ENCODE measurements around the gene AVEN. TPM values are rescaled to one million over a fixed set of nuclear protein-coding genes. Genes with fewer than 3 reads are reported as not detected.

AVEN gene
- total and polyA plus RNA-seq, 2 of the 8 experiments (the other 6 are each of a cell fraction or from before 2014, with no cell fraction given): 5.5 to 17.0 TPM

DNA sequence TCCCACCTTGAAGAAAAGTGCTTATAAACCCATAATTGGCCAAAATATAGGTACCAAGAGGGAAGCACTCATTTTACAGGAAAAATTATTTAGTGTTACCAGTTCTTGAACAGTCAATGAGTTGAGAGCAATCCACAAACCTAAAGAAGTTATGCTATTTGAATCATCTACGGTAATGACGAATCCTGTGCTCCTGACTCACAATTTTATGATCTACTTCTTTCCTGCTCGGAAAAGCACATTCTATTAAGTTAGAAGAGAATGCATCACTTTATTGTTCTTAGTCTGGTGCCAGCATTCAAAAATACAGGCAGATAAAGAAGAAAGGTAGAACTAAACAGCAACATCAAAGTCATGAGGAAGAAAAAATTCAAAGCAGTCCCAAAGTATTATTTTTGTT, 37.5 kb downstream of the AVEN start:
- H2BK20ac ChIP-seq (ENCODE audit: low read length): no peak overlapping the region
- no peak overlapping the region for H2BK12ac ChIP-seq (ENCODE audit: low read depth, low read length)
- no peak overlapping the region for H3K56ac ChIP-seq (replicated peaks; ENCODE audit: insufficient read length, low read depth, low read length)
- no peaks in the 10 kb centered on the region for H3K27me3 ChIP-seq (replicated peaks in 1 of 4; ENCODE audit: control insufficient read depth in 3 of 4, extremely low read depth in 1 of 4, insufficient read depth in 3 of 4, low read length in 3 of 4)
- no peak overlapping the region for H3K4me2 ChIP-seq (ENCODE audit: insufficient read depth in 1 of 2, low read depth in 2 of 2, low read length in 2 of 2)
- no peak overlapping the region for H2AK5ac ChIP-seq (ENCODE audit: low read depth, low read length)
- H3K79me1 ChIP-seq (ENCODE audit: low read depth, low read length): no peaks in the 10 kb centered on the region; the same call in 1 of the 2 replicates
- WGBS, 2 experiments (ENCODE audit: extremely low coverage in 1 of 2, insufficient coverage in 1 of 2, insufficient read length in 1 of 2, insufficient replicate concordance in 2 of 2, low coverage in 1 of 2, low lambda C conversion rate in 2 of 2, missing lambda C conversion rate in 1 of 2): 60% methylated on average over 3 of the region's 3 CpGs; no CpG with 5 or more reads in 1 of the 2 experiments
- no peak overlapping the region for H3K9ac ChIP-seq (replicated peaks in 1 of 4; ENCODE audit: extremely low read depth in 1 of 4, low read depth in 3 of 4, low read length in 3 of 4)
- POLR2A ChIA-PET (ENCODE audit: partially characterized antibody): no interaction called here
- no peak for TF ChIP-seq TEAD4 (IDR thresholded peaks at IDR 0.05; ENCODE audit: low read depth, low read length)
- no peak for TF ChIP-seq RXRA (IDR thresholded peaks at IDR 0.05; ENCODE audit: insufficient read depth, low read depth, low read length)
- TF ChIP-seq ZNF274 (IDR thresholded peaks at IDR 0.05; ENCODE audit: borderline replicate concordance, extremely low read depth, low read length): no peak
- TF ChIP-seq EP300 (IDR thresholded peaks at IDR 0.05; ENCODE audit: borderline replicate concordance in 1 of 2, low read depth in 2 of 2, low read length in 2 of 2): no peak
- TF ChIP-seq MAFK (IDR thresholded peaks at IDR 0.05; ENCODE audit: low read depth, low read length): no peak
- TF ChIP-seq POLR2AphosphoS5 (IDR thresholded peaks at IDR 0.05; ENCODE audit: low read depth, low read length): no peak
- TF ChIP-seq, protein P1, sequence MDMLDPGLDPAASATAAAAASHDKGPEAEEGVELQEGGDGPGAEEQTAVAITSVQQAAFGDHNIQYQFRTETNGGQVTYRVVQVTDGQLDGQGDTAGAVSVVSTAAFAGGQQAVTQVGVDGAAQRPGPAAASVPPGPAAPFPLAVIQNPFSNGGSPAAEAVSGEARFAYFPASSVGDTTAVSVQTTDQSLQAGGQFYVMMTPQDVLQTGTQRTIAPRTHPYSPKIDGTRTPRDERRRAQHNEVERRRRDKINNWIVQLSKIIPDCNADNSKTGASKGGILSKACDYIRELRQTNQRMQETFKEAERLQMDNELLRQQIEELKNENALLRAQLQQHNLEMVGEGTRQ (IDR thresholded peaks at IDR 0.05; ENCODE audit: low read length): no peak
- TF ChIP-seq TAF1 (IDR thresholded peaks at IDR 0.05; ENCODE audit: low read depth, low read length): no peak
- TF ChIP-seq EZH2 (IDR thresholded peaks at IDR 0.05; ENCODE audit: low read depth, low read length, severe bottlenecking): no peak
- TF ChIP-seq CTBP2 (IDR thresholded peaks at IDR 0.05; ENCODE audit: borderline replicate concordance, insufficient read depth, insufficient read length, low read length): no peak
- no peak for TF ChIP-seq POLR2A (IDR thresholded peaks at IDR 0.05; ENCODE audit: control extremely low read depth in 1 of 2, low read depth in 2 of 2, low read length in 2 of 2)
- no peak overlapping the region for H3K14ac ChIP-seq (ENCODE audit: insufficient read length)
- no peak overlapping the region for H2BK120ac ChIP-seq (replicated peaks; ENCODE audit: low read depth, low read length)
- H4K8ac ChIP-seq (ENCODE audit: extremely low read depth, insufficient read depth, low read length): no peak overlapping the region
- no peak overlapping the region for H3K18ac ChIP-seq (ENCODE audit: extremely low read depth, low read length)
- no peak overlapping the region for H3K4me3 ChIP-seq (ENCODE audit: extremely low read depth in 1 of 4, insufficient read depth in 2 of 4, low read depth in 3 of 4, low read length in 4 of 4)
- H3K79me2 ChIP-seq (ENCODE audit: control insufficient read depth in 1 of 2, insufficient read depth in 2 of 2, low read length in 2 of 2): no peaks in the 10 kb centered on the region
- no peak overlapping the region for H3K4ac ChIP-seq (replicated peaks; ENCODE audit: insufficient read length, low read depth, low read length)
- no peak for FAIRE-seq
- DNase-seq (ENCODE audit: low read depth in 1 of 2, low spot score in 2 of 2): no peak
- H2BK15ac ChIP-seq (ENCODE audit: low read length): no peak overlapping the region
- H3K23me2 ChIP-seq (ENCODE audit: low read depth, low read length): no peaks in the 10 kb centered on the region; the same call in 1 of the 2 replicates
- no peak overlapping the region for H3K23ac ChIP-seq (ENCODE audit: insufficient read length)
- H4K91ac ChIP-seq (replicated peaks; ENCODE audit: insufficient read length, low read length): no peak overlapping the region
- no peak overlapping the region for H3K27ac ChIP-seq (ENCODE audit: low read depth, low read length)
- no peaks in the 10 kb centered on the region for H4K20me1 ChIP-seq (replicated peaks in 1 of 2; ENCODE audit: control insufficient read depth in 1 of 2, insufficient read depth in 2 of 2, low read length in 2 of 2)
- H2BK5ac ChIP-seq (ENCODE audit: low read depth, low read length): no peak overlapping the region
- no peaks in the 10 kb centered on the region for H3K36me3 ChIP-seq (ENCODE audit: control insufficient read depth in 2 of 4, insufficient read depth in 4 of 4, low read length in 3 of 4)
- CTCF ChIA-PET (ENCODE audit: partially characterized antibody): interaction anchor here (0.7 kb wide), 1 partner anchor 9 kb away, joined by 3 read pairs; no protein-coding TSS in a partner anchor
- H2AFZ ChIP-seq (ENCODE audit: low read length): no peak overlapping the region
- no peaks in the 10 kb centered on the region for H3K4me1 ChIP-seq (replicated peaks in 1 of 4; ENCODE audit: control insufficient read depth in 3 of 4, insufficient read depth in 4 of 4, low read length in 3 of 4)
- no peaks in the 10 kb centered on the region for H3K9me3 ChIP-seq (ENCODE audit: insufficient read depth in 2 of 2, low read depth in 1 of 2, low read length in 1 of 2)
- H4K5ac ChIP-seq (ENCODE audit: insufficient read length, low read depth, low read length): no peak overlapping the region

Measured in H1 (cell line).